GM21786 (cell line): ENCODE results near the gene RFC5.
"Not testable (repeated sequence)": the region's sequence is repeated elsewhere in the genome, so short reads cannot be mapped to it uniquely, and the experiment has no call there.

ENCODE experiments used
- ATAC-seq: cut with Tn5 transposase; IDR thresholded peaks from one replicate; pipeline ENCODE4 v1.9.1; 2021; ENCODE audit not compliant: unreplicated experiment

The RFC5 gene, protein sequence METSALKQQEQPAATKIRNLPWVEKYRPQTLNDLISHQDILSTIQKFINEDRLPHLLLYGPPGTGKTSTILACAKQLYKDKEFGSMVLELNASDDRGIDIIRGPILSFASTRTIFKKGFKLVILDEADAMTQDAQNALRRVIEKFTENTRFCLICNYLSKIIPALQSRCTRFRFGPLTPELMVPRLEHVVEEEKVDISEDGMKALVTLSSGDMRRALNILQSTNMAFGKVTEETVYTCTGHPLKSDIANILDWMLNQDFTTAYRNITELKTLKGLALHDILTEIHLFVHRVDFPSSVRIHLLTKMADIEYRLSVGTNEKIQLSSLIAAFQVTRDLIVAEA

DNA sequence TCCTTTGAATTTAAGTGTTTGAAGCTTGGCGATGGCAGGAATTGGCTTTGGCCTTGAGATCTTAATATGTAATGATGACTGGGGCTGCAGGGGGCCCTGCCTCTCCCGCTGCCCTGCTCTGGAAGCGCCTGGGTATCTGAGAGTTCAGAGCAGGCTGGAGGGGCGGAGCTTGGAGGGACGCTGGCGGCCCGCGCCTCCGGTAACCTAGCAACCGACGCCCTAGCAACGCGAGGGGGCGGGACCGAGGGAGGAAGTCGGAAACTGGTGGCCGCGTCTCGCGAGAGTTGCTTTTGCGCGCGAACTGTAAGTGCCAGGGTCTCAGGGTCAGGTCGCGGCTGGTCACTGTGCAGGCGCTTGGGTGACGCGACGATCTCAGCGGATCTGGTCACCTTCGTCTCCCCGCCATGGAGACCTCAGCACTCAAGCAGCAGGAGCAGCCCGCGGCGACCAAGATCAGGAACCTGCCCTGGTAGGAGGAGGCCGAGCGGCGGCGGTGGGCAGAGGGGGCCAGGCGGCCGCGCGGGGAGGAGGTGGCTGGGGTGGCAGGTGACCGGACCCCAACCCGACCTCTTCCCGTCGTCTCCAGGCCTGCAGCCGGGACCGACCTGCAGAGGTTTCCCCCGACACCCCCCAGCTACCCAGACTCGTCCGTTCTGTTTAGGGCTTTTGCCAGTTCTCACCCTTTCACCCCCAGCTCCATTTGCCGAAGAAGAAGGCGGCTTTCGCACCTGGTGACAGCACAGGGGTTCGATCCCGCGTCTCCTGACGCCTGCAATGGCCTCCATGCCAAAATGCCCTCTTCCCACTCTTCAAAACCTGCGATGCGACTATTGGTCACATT is at the start of gene RFC5:
Gene RFC5 (plus strand): TSS at position 280 of the 841 bp plus-strand sequence. CDS start 125 bp downstream, at position 405.
- ATAC-seq = peak; percentile 98

DNA sequence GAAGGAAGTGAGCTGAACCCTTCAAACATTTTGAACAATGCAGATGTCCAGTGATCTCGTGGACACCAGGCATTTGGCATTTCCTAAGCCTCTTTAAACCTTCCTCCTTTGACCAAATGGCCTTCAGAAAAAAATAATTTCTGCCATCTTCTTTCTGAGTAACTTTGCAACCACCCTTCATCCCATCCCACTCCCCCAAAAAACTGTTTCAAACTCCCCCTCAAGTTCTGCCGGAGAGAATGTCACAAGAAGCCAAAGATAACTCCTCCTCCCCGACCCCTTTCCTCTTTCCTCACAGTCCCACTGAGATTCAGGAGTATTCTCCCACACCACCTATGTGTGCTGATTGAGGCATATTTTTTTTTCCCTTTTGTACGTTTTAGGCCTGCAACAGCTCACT is 49.5 kb upstream of the RFC5 start:
- ATAC-seq = no peak

DNA sequence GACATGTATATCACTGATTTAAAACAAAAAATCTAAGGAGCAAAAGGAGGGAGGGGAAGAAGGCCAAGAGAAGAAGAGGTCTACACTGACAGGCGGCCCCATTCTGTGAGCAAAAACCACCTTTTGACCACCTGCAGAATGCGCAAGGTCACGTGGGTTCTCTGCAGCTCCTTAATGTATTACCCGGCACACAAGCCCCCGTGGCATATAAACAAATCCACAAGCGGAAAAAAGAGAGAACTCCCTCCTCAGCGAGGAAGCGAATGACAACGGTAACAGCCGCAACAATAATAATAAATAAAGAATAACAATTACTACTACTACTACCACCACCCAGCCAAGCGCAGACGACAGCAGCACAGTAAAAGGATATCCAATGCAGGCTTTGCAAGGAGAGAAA is 49.0 kb upstream of the RFC5 start:
- ATAC-seq = no peak

DNA sequence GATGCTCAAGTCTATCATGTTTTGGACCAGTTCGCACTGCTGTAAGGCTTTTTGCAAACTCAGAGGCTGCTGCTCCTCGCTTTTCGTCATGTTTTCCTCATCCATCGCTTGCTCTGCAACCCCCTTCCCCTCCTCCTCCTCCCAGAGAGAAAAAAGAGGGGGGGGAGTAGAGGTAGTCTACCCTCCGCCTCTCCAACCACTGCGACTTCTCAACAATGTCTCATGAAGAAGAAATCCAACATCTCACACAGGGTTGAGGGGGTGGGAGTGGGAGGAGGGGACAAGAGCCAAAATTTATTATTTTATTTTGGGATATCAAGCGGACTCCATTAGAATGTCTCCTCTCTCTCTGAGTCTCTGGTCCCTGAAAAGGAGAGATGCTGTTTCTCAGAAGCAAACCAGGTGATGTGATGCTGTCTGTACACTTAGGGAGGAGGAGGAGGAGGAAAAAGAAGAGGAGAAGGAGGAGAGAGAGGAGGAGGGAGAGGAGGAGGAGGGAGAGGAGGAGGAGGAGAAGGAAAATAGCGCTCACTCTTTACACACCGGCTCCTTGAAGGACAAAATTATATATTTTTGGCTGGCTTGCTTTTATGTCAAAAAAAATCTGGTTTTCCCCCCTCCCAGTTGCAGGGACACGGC is 48.2 kb upstream of the RFC5 start:
- ATAC-seq = no peak

DNA sequence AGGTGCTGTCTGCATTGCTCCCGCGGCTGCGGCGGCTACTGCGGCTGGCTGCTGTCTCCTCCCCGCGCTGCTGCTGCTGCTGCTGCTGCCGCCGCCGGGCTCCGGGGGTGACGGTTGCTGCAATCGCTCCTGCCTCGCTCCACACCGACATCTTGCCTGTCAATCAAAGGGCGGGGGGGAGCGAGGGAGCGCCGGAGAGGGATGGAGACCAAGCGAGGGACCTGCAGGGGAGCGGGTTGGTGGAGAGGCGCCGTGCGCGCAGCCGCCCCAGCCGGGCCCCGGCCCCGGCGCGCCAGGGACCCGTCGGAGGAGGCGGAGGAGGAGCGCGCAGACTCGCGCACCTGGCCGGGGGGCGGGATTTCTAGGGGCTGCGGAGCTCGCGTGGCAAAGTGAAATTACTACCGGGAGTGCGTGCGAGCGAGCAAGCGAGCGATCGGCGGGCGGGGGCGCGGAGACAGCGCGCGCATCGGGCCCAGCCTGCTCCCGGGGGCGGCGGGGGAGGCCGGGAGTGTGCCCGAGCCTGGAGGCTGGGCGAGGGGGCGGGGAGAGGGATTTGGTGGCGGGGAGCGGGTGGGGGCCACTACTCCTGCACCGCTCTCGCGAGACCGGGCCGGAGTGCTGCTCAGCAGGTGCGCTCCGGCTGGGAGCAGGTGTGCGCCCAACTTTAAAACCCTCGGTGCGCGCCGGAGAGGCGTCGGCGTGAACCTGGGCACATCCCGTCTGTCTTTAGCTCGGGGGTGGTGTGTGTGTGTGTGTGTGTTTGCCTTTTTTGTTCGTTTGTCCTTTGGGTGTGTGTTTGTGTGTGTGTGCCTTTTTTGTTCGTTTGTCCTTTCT is 47.5 kb upstream of the RFC5 start, which contains the start of gene KSR2:
Gene KSR2 (minus strand): TSS at position 165 of the 834 bp plus-strand sequence. CDS start 735 bp downstream, outside the sequence.
- no peak for ATAC-seq

DNA sequence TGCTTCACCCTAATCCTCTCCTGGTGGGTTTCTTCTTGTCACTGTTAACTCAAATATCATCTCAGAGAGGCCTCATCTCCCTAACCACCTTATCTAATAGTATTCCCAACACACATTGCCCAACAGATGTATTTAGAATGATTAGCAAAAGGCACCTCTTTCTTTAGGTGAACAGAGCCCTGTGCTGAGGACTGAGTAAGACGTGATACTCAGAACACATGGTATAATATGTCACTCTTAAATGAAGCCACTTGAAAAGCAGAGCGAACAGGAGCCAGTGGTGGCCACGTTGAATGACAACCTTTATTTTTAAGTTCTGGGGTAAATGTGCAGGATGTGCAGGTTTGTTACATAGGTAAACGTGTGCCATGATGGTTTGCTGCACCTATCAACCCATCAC is 46.2 kb upstream of the RFC5 start:
- ATAC-seq = no peak

DNA sequence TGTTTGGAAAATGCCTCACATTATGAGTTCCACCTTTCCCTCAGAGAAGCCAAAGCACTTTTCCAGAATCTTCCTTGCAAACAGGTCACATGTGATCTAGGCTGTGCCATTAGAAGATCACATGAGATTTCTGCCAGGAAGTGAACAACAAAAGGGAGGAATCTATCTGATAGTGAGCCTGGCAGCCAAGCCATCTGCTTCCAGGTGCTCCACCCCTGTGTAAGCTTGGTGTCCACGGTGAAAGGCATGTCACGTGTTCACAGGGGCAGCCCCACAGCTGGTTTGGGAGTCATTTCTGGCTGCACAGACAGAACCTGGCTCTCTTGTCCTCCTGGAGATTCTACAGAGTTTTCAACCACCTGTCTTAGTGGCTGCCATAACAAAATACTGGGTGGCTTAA is 44.2 kb upstream of the RFC5 start:
- ATAC-seq = no peak

DNA sequence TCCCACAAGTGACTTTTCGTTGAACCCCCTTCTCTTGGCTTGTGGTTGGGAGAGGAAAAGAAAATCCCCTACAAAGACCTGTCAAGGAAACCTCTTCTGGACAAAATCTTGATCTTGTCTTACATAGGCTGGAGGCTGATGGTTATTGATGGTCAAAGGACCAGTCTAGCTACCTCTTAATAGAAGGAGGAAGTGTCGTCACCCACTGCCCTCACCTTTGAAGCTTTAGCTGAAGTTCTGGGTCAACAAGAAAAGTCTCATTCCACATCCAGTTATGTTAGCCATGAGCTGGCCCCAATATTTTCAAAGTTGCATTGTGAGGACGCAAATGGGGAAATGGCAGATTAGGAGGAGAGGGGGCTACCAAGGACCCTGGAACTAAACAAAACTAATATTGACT is 41.5 kb upstream of the RFC5 start:
- ATAC-seq = no peak

DNA sequence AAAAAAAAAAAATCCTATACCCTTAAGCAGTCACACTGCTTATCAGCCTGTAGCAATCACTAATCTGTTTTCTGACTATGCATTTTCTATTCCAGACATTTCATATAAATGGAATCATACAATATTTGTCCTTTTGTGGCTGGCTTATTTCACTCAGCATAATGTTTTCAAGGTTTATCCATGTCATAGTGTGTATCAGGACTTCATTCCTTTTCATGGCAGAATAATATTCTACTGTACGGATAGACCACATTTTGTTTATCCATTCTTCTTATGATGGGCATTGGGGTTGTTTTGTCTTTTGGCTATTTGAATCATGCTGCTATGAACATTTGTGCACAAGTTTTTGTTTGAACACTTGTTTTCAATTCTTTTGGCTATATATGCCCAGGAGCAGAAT is 39.1 kb upstream of the RFC5 start:
- ATAC-seq = no peak

DNA sequence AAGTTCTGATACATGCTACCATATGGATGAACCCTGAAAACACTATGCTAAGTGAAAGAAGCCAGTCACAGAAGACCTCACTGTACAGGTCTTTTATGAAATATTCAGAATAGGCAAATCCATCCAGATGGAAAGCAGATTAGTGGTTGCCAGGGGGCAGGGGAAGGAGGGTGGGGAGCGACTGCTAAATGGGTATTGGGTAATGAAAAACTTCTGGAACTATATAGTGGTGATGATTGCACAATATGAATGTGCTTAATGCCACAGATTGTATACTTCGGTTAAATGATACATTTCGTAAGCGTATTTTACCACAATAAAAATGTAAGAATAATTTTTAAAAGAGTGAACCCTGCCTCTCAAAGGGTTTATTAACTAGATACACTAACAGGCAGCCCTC is 35.9 kb upstream of the RFC5 start:
- no peak for ATAC-seq

DNA sequence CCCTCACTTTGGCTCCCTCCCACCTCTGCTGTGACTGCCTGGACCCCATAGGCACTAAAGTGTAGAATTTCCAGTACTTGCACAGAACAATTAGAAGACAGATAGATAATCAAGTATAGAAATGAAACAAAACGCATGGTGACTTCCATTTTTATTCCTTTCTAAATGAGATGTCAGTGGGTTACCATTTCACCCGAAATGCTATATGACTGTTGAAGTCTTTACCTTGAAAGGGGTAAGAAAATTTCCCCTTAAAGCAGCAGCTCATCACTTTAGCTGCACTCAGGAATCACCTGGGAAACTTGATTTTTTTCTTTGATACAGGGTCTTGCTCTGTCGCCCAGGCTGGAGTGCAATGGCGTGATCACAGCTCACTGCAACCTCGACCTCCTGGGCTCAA is 35.2 kb upstream of the RFC5 start:
- ATAC-seq = no peak

DNA sequence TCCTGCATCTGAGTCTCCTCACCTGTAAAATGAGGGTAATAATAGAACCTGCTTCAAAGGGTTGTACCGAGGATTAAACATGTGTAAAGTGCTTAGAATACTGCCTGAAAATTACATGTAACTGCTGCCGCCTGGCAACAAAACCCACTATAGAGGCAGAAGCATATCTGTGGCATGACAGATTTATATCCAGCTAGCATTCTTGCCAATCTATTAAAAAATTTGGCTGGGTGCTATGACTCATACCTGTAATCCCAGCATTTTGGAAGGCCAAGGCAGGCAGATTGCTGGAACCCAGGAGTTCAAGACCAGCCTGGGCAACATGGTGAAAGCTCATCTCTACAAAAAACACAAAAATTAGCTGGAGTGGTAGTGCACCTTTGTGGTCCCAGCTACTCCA is 31.3 kb upstream of the RFC5 start:
- ATAC-seq = no peak

DNA sequence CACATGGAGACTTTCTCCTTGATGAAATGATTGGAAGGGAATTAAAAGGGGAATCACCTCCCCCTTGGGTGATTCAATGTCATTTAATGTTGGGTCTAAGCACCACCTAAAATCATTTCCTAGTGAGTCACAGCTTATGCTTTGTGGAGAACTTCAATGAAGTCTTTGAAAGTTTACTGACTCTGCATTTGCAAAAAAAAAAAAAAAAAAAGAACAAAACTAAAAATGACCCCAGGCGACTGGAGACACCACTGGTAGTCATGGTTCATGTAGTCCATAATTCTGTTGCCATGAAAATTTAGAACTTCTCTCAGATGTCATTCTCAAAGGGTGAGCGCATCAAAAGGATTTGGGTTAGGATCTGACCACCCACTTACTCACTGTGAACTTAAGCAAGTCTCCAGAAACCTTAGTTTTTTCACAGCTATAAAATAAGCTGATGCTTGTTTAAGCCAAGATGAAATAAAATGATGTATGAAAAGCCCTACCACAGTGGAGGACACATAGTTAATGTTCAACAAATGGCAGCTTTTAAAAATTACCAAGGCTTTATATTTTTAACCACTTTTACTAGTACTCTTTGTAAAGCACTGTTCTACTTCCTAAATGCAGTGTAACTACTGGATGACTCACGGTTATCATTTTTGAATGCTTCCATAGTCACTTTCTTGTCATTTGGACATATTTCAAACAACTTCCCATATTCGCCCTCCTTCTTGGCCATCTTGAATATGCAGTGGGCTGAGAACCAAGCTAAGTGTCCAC is 29.6 kb upstream of the RFC5 start:
- ATAC-seq = no peak

DNA sequence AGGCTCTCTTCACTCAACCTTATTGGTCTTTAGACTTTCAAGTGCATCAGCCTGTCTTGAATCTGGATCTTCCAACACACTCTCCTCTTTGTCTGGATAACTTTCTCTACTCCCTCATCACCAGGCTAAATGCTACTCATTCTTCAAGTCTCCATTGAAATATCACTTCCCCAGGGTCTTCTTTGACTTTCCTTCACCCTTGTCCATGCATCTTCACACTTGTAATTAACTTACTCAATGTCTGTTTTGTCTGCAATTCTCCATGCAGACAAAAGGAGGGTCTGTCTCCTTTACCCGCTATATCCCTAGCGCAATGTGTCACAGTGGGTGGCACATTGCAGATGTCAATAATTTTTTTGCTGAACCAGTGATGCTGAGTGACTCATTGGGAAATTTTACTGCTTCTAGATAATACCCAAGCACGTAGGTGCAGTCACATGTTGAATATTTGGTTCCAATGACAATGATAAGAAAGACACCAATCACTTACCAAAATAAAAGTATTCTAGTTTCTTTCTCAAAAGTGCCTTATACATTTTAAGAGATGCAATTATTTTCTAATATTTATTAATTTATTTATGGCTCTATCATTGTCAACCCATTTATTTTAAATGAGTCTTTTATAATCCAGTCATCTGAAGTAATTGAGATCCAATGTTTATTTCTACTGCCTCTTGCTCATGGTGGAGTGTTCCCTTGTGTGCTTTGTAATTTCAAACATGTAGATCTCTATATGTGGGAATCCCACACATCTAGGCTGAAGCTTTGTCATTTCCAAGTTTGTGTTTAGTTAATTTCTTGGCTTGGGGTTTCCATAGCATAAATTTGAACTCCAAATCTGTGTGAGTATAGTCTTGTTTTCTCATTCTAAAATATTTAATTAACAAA is 21.7 kb upstream of the RFC5 start:
- ATAC-seq = no peak

DNA sequence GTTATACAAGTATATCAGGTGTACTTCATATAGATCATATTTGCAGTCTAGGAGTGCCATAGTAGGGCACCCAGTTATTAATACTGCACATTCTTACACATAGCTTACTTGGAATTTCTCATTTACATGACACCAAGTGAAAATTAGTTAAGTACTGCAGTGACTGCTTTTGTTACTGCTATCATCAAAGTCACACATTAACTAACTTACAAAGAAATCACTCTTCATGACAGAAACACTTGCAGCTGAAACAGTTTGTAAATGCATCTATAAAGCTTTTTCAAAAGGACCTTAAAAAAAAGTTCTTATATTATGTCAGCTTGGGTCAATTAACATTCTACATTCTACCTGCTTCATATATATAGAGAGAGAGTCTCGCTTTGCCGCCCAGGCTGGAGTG is 17.8 kb upstream of the RFC5 start:
- no peak for ATAC-seq

DNA sequence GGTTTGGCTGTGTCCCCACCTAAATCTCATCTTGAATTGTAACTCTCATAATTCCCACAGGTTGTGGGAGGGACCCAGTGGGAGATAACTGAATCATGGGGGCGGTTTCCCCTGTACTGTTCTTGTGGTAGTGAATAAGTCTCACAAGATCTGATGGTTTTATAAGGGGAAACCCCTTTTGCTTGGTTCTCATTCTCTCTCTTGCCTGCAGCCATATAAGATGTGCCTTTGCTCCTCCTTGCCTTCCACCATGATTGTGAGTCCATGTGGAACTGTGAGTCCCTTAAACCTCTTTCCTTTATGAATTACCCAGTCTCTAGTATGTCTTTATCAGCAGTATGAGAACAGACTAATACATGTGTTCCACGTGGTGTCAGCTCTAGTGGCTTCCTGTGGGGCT is 16.7 kb upstream of the RFC5 start:
- ATAC-seq = not testable (repeated sequence)

DNA sequence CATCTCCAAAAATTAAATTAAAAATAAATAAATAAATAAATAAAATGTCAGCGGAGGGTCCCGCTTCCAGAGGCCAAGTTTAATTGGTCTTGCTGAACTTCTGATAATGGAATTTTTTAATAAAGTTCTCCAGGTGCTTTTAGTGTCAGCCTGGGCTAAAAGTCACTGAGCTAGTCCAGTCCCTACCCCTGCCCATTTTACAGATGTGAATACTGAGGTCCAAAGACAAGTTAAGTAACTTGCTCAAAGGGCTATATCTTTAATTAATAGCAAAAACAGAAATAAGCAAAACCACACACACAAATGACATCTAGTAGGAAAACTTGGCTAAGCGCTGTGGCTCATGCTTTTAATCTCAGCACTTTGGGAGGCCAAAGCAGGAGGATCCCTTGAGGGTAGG is 5.6 kb upstream of the RFC5 start:
- ATAC-seq = no peak

DNA sequence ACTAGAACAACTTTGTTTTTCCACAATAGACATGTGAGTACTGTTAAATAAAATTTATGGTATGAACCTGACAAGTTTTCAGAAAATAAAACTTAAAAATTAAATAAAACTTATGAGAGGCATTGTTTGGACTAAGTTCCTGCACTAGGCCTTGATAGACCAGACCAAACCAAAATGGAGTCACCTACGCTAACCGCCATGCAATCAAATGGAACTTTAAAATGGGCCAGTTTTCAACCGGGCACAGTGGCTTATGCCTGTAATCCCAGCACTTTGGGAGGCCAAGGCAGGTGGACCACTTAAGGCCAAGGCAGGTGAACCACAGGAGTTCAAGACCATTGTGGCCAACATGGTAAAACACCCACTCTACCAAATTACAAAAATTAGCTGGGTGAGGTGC is 5.1 kb upstream of the RFC5 start:
- ATAC-seq = no peak

DNA sequence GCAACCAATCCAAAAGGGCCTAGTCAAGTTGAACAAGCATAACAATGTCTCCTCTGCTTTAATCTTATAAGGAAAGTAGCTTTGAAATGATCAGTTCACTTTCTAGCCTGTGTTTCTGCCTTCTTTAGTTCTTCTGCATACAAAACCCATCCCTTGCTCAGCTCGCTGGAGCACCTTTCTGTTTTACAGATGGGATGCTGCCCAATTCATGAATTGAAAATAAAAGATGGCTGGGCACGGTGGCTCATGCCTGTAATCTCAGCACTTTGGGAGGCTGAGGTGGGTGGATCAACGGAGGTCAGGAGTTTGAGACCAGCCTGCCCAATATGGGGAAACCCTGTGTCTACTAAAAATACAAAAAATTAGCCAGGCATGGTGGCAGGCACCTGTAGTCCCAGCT is 4.5 kb upstream of the RFC5 start:
- no peak for ATAC-seq
